GM23338 (cell line): ENCODE data around the gene PIK3R5.

Experiments
- EZH2 ChIP-seq: fragments of 200-600 bp; sonication (generic); IDR thresholded peaks from one replicate; pipeline ENCODE4 v1.8.0; 2017; ENCODE audit warnings: antibody characterized with exemption, mild to moderate bottlenecking, low read depth; ENCODE audit not compliant: unreplicated experiment
- EZH2phosphoT487 ChIP-seq: fragments of 200-600 bp; sonication (generic); IDR thresholded peaks from one replicate; pipeline ENCODE4 v1.8.1; 2018; ENCODE audit warnings: antibody characterized with exemption; ENCODE audit not compliant: unreplicated experiment
- JUNB ChIP-seq: IDR thresholded peaks from one replicate; pipeline ENCODE4 v1.6.1; 2016; ENCODE audit warnings: antibody characterized with exemption; ENCODE audit not compliant: unreplicated experiment
- POLR2AphosphoS5 ChIP-seq: IDR thresholded peaks from 2 replicates; pipeline ENCODE4 v1.6.1; 2016; ENCODE audit warnings: antibody characterized with exemption, low read depth
- TF ChIP-seq, protein P1 (sequence below), 2 experiments: fragments of 200-600 bp in 1 of 2; sonication (generic) in 1 of 2; conservative IDR thresholded peaks; 2 replicates each; pipeline versions ENCODE4 v1.5.1 to v1.6.1; 2016 to 2017; ENCODE audit warnings: antibody characterized with exemption in 2 of 2, low read depth in 2 of 2, mild to moderate bottlenecking in 2 of 2, moderate library complexity in 1 of 2
- TF ChIP-seq, protein P2 (sequence below): IDR thresholded peaks from one replicate; pipeline ENCODE4 v1.6.1; 2018; ENCODE audit warnings: antibody characterized with exemption; ENCODE audit not compliant: unreplicated experiment

DNA sequence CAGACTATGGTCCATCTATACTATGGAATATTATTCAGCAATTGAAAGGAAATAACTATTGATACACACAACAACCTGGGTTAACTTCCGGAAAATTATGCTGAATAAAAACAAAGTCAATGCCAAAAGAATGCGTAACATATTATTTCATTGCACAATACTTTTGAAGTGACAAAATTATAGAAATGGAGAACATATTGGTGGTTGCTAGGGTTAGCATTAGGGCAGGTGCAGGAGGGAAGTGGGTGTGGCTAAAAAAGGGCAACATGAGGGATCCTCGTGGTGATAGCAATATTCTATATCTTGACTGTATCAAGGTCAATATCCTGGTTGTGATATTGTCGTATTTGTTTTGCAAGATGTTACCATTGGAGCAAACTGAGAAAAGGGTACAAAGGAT lies 34.9 kb downstream of the PIK3R5 start:
- TF ChIP-seq, protein P1, sequence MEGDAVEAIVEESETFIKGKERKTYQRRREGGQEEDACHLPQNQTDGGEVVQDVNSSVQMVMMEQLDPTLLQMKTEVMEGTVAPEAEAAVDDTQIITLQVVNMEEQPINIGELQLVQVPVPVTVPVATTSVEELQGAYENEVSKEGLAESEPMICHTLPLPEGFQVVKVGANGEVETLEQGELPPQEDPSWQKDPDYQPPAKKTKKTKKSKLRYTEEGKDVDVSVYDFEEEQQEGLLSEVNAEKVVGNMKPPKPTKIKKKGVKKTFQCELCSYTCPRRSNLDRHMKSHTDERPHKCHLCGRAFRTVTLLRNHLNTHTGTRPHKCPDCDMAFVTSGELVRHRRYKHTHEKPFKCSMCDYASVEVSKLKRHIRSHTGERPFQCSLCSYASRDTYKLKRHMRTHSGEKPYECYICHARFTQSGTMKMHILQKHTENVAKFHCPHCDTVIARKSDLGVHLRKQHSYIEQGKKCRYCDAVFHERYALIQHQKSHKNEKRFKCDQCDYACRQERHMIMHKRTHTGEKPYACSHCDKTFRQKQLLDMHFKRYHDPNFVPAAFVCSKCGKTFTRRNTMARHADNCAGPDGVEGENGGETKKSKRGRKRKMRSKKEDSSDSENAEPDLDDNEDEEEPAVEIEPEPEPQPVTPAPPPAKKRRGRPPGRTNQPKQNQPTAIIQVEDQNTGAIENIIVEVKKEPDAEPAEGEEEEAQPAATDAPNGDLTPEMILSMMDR (conservative IDR thresholded peaks at IDR 0.05; ENCODE audit: low read depth in 2 of 2): no peak
- no peak for TF ChIP-seq EZH2
- TF ChIP-seq POLR2AphosphoS5: no peak
- TF ChIP-seq JUNB: no peak
- TF ChIP-seq, protein P2, sequence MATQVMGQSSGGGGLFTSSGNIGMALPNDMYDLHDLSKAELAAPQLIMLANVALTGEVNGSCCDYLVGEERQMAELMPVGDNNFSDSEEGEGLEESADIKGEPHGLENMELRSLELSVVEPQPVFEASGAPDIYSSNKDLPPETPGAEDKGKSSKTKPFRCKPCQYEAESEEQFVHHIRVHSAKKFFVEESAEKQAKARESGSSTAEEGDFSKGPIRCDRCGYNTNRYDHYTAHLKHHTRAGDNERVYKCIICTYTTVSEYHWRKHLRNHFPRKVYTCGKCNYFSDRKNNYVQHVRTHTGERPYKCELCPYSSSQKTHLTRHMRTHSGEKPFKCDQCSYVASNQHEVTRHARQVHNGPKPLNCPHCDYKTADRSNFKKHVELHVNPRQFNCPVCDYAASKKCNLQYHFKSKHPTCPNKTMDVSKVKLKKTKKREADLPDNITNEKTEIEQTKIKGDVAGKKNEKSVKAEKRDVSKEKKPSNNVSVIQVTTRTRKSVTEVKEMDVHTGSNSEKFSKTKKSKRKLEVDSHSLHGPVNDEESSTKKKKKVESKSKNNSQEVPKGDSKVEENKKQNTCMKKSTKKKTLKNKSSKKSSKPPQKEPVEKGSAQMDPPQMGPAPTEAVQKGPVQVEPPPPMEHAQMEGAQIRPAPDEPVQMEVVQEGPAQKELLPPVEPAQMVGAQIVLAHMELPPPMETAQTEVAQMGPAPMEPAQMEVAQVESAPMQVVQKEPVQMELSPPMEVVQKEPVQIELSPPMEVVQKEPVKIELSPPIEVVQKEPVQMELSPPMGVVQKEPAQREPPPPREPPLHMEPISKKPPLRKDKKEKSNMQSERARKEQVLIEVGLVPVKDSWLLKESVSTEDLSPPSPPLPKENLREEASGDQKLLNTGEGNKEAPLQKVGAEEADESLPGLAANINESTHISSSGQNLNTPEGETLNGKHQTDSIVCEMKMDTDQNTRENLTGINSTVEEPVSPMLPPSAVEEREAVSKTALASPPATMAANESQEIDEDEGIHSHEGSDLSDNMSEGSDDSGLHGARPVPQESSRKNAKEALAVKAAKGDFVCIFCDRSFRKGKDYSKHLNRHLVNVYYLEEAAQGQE: no peak
- TF ChIP-seq EZH2phosphoT487: no peak
